MM.1S (cell line): ENCODE data around the gene ANXA11.

Source experiments
- DNase-seq: peaks from one replicate; pipeline ENCODE4 v3.0.0-alpha.2; 2015
- H2AFZ ChIP-seq: fragments of 300-600 bp; sonication (generic); 2 replicates; pipeline ENCODE4 v1.6.0; 2016; ENCODE audit warnings: antibody characterized with exemption, low read length
- H3F3A ChIP-seq: fragments of 300-600 bp; sonication (generic); 2 replicates; pipeline ENCODE4 v1.6.1; 2016; ENCODE audit warnings: mild to moderate bottlenecking, antibody characterized with exemption, low read length, moderate library complexity, mixed read lengths; ENCODE audit not compliant: insufficient read depth
- H3K27ac ChIP-seq: fragments of 300-600 bp; sonication (generic); 2 replicates; pipeline ENCODE4 v1.5.1; 2016; ENCODE audit warnings: mild to moderate bottlenecking, low read length
- H3K27me3 ChIP-seq: fragments of 300-600 bp; sonication (generic); replicated peaks from 2 replicates; pipeline ENCODE4 v1.6.0; 2016; ENCODE audit warnings: low read length; ENCODE audit not compliant: insufficient read depth
- H3K36me3 ChIP-seq: fragments of 300-600 bp; sonication (generic); replicated peaks from 2 replicates; pipeline ENCODE4 v1.6.1; 2016; ENCODE audit warnings: mild to moderate bottlenecking, low read length, mixed read lengths; ENCODE audit not compliant: insufficient read depth
- H3K4me1 ChIP-seq: fragments of 300-600 bp; sonication (generic); 2 replicates; pipeline ENCODE4 v1.6.1; 2016; ENCODE audit warnings: low read length, mixed read lengths
- H3K4me2 ChIP-seq: fragments of 300-600 bp; sonication (generic); 2 replicates; pipeline ENCODE4 v1.6.0; 2016; ENCODE audit warnings: low read depth, low read length
- H3K4me3 ChIP-seq: fragments of 300-600 bp; sonication (generic); 2 replicates; pipeline ENCODE4 v1.5.1; 2016; ENCODE audit warnings: low read length, mixed read lengths
- H3K79me2 ChIP-seq: fragments of 300-600 bp; sonication (generic); 2 replicates; pipeline ENCODE4 v1.6.1; 2016; ENCODE audit warnings: mixed run types, low read length, mixed read lengths
- H3K9ac ChIP-seq: fragments of 300-600 bp; sonication (generic); 2 replicates; pipeline ENCODE4 v1.6.1; 2016; ENCODE audit warnings: low read length, mixed read lengths
- H3K9me2 ChIP-seq: fragments of 300-600 bp; sonication (generic); replicated peaks from 2 replicates; pipeline ENCODE4 v1.6.1; 2016; ENCODE audit warnings: mild to moderate bottlenecking, low read length, mixed read lengths; ENCODE audit not compliant: insufficient read depth
- H3K9me3 ChIP-seq: fragments of 300-600 bp; sonication (generic); replicated peaks from 2 replicates; pipeline ENCODE4 v1.6.1; 2016; ENCODE audit warnings: mild to moderate bottlenecking, low read length, mixed read lengths; ENCODE audit not compliant: insufficient read depth
- H4K20me1 ChIP-seq: fragments of 300-600 bp; sonication (generic); 2 replicates; pipeline ENCODE4 v1.6.1; 2016; ENCODE audit warnings: mild to moderate bottlenecking, low read length, moderate library complexity, mixed read lengths; ENCODE audit not compliant: insufficient read depth
- CTCF ChIP-seq: fragments of 300-600 bp; sonication (generic); IDR thresholded peaks from 2 replicates; pipeline ENCODE4 v1.5.1; 2016; ENCODE audit warnings: antibody characterized with exemption, low read length, mixed read lengths
- EZH2 ChIP-seq: fragments of 300-600 bp; sonication (generic); optimal IDR thresholded peaks from 2 replicates; pipeline ENCODE3; 2017; ENCODE audit warnings: low read depth, mild to moderate bottlenecking, antibody characterized with exemption, low read length, mixed read lengths
- EZH2phosphoT487 ChIP-seq: fragments of 300-600 bp; sonication (generic); IDR thresholded peaks from 2 replicates; pipeline ENCODE4 v1.6.1; 2018; ENCODE audit warnings: antibody characterized with exemption, low read length

Gene ANXA11

DNA sequence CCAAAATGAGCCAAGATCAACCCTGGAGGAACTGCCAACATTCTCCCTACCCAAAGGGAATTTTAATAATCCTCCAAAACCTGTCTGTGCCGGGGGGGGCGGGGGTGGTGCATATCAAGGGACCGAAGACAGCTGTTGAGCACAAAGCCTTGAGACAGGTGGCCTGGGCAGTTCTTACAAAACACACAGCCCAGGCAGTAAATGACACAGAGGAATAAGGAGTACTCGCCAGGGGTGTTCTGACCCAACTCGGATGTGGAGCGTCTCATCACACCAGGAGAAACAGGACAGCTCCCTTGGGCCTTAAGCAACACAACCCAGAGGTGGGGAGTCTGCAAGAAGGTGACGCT, 37.2 kb downstream of the ANXA11 start:
- H3K4me1 ChIP-seq, result no peaks in the 10 kb centered on the region
- peaks cover 14% of the 10 kb centered on the region; the same call in 1 of the 2 replicates for H4K20me1 ChIP-seq
- H3K27ac ChIP-seq, result no peak overlapping the region
- H3K9me3 ChIP-seq, result no peaks in the 10 kb centered on the region
- H3K4me3 ChIP-seq, result no peak overlapping the region
- H3K4me2 ChIP-seq, result no peak overlapping the region
- no peak overlapping the region for H3K9ac ChIP-seq
- no peak overlapping the region for H2AFZ ChIP-seq
- TF ChIP-seq EZH2phosphoT487 (no peak), CTCF (no peak), EZH2 (no peak)
- peaks cover 81% of the 10 kb centered on the region for H3K79me2 ChIP-seq
- H3K36me3 ChIP-seq, result peaks cover 12% of the 10 kb centered on the region; the same call in 1 of the 2 replicates
- DNase-seq, result no peak
- H3K27me3 ChIP-seq, result no peaks in the 10 kb centered on the region
- H3F3A ChIP-seq, result no peaks in the 10 kb centered on the region
- H3K9me2 ChIP-seq, result no peaks in the 10 kb centered on the region

- no peak overlapping the region for H3K27ac ChIP-seq
- no peaks in the 10 kb centered on the region for H3K9me3 ChIP-seq
- peaks cover 76% of the 10 kb centered on the region for H3K79me2 ChIP-seq
- H2AFZ ChIP-seq, result no peak overlapping the region
- no peaks in the 10 kb centered on the region for H3F3A ChIP-seq
- no peak for DNase-seq
- no peaks in the 10 kb centered on the region for H3K9me2 ChIP-seq
- no peak overlapping the region for H3K4me3 ChIP-seq
- peaks cover 13% of the 10 kb centered on the region; the same call in 1 of the 2 replicates for H3K36me3 ChIP-seq
- no peak overlapping the region for H3K9ac ChIP-seq
- peaks cover 13% of the 10 kb centered on the region; the same call in 1 of the 2 replicates for H4K20me1 ChIP-seq
- H3K4me1 ChIP-seq, result no peaks in the 10 kb centered on the region
- no peaks in the 10 kb centered on the region for H3K27me3 ChIP-seq
- no peak overlapping the region for H3K4me2 ChIP-seq
- TF ChIP-seq EZH2 (no peak), EZH2phosphoT487 (no peak), CTCF (no peak)
These were observed 37.7 kb downstream of the ANXA11 start for GRCh38 chr10:80167471-80168161.

DNA sequence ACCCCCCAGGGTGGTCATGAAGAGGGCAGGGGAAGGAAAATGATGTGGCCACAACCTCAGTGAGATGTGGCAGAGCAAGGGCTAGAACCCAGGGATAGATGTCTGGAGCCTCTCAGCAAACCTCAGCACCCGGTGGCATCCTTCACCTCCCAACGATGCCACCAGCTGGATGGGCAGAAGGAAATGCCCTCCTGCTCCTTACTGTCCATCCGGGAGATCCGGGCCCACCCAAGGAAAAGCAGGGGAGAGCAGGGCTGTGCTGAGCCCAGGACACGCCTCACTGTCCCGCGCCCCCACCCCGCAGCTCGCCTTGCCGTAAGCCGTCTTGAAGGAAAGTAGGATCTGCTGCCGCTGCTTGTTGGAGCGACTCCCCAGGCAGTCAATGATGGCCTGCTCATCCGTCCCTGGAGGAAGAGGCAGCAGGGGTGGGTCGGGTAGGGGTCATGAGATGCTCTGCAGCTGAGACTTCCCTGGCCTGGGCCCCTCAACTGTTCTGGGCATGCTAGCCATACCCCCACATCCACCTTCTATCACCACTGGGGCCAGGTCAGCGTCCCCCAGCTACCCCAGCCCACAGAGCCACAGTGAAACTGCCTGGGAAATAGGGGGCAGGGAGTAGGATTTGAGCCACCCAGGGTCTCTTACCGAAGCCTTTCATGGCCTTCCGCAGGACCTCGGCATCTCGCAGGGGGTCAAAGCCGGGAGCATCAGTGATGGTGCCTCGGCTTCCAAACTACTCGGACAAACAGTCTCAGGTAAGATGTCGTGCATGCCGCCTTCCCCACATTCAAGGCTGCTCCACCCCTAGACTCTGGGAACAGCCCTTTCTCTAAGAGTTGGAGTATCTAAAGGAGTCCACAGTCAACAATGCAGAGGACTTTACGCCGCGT, 38.5 kb downstream of the ANXA11 start:
- no peak overlapping the region for H3K4me3 ChIP-seq
- no peak overlapping the region for H3K4me2 ChIP-seq
- no peak overlapping the region for H3K9ac ChIP-seq
- no peaks in the 10 kb centered on the region for H3K27me3 ChIP-seq
- H3K4me1 ChIP-seq, result no peaks in the 10 kb centered on the region
- H4K20me1 ChIP-seq, result peaks cover 13% of the 10 kb centered on the region; the same call in 1 of the 2 replicates
- H2AFZ ChIP-seq, result no peak overlapping the region
- H3K27ac ChIP-seq, result no peak overlapping the region
- no peaks in the 10 kb centered on the region for H3F3A ChIP-seq
- DNase-seq, result no peak
- TF ChIP-seq EZH2phosphoT487 (no peak), EZH2 (no peak), CTCF (no peak)
- no peaks in the 10 kb centered on the region for H3K9me3 ChIP-seq
- H3K36me3 ChIP-seq, result peaks cover 13% of the 10 kb centered on the region; the same call in 1 of the 2 replicates
- H3K79me2 ChIP-seq, result peaks cover 68% of the 10 kb centered on the region
- no peaks in the 10 kb centered on the region for H3K9me2 ChIP-seq
